Loucy (cell line): ENCODE results near the gene TLCD5.

Source experiments
- CTCF ChIP-seq: fragments of 200-600 bp; sonication (generic); conservative IDR thresholded peaks from 2 replicates; pipeline ENCODE4 v1.5.1; 2014; ENCODE audit warnings: mild to moderate bottlenecking, antibody characterized with exemption, low read length
- EZH2phosphoT487 ChIP-seq: fragments of 200-600 bp; IDR thresholded peaks from 2 replicates; pipeline ENCODE4 v1.6.1; 2018; ENCODE audit warnings: antibody characterized with exemption, mild to moderate bottlenecking, moderate library complexity, borderline replicate concordance

- TF ChIP-seq CTCF (no peak), EZH2phosphoT487 (no peak)
Measured at GRCh38 chr11:120342678-120343077, 17.6 kb downstream of the TLCD5 start.
